Osteocyte (in vitro differentiated cells): ENCODE data around the gene SLX4IP. TPM values are rescaled to one million over a fixed set of nuclear protein-coding genes. Genes with fewer than 3 reads are reported as not detected.

ENCODE experiments used
- DNase-seq: peaks from one replicate; pipeline ENCODE4 v3.0.0; 2021; ENCODE audit warnings: mixed read lengths; ENCODE audit not compliant: unreplicated experiment; ENCODE audit errors: extremely low spot score
- H3K27ac Mint-ChIP-seq: one replicate; pipeline ENCODE4 v1.8.0; 2021; ENCODE audit warnings: mild to moderate bottlenecking, mixed read lengths; ENCODE audit not compliant: unreplicated experiment
- H3K27me3 Mint-ChIP-seq: one replicate; pipeline ENCODE4 v1.8.0; 2021; ENCODE audit warnings: mixed read lengths; ENCODE audit not compliant: unreplicated experiment
- H3K36me3 Mint-ChIP-seq: one replicate; pipeline ENCODE4 v1.8.0; 2021; ENCODE audit warnings: mixed read lengths; ENCODE audit not compliant: unreplicated experiment
- H3K4me1 Mint-ChIP-seq: one replicate; pipeline ENCODE4 v1.8.0; 2021; ENCODE audit warnings: mixed read lengths; ENCODE audit not compliant: unreplicated experiment
- H3K4me3 Mint-ChIP-seq: one replicate; pipeline ENCODE4 v1.8.0; 2021; ENCODE audit warnings: mild to moderate bottlenecking, moderate library complexity, mixed read lengths; ENCODE audit not compliant: unreplicated experiment
- H3K9me3 Mint-ChIP-seq: one replicate; pipeline ENCODE4 v1.8.0; 2021; ENCODE audit warnings: mixed read lengths; ENCODE audit not compliant: unreplicated experiment
- total RNA-seq: library from RNA; stranded (reverse); gene quantifications from 2 replicates; pipeline ENCODE4 v1.2.1, GENCODE V29; 2021
- TF ChIP-seq, protein P1 (sequence below): fragments of 200-600 bp; sonication (generic); IDR thresholded peaks from 2 replicates; pipeline ENCODE4 v1.5.0; 2021; ENCODE audit warnings: antibody characterized with exemption, mild to moderate bottlenecking, moderate library complexity

The SLX4IP gene
- total RNA-seq, 1 donor from 2014 or later = 5.4 TPM

DNA sequence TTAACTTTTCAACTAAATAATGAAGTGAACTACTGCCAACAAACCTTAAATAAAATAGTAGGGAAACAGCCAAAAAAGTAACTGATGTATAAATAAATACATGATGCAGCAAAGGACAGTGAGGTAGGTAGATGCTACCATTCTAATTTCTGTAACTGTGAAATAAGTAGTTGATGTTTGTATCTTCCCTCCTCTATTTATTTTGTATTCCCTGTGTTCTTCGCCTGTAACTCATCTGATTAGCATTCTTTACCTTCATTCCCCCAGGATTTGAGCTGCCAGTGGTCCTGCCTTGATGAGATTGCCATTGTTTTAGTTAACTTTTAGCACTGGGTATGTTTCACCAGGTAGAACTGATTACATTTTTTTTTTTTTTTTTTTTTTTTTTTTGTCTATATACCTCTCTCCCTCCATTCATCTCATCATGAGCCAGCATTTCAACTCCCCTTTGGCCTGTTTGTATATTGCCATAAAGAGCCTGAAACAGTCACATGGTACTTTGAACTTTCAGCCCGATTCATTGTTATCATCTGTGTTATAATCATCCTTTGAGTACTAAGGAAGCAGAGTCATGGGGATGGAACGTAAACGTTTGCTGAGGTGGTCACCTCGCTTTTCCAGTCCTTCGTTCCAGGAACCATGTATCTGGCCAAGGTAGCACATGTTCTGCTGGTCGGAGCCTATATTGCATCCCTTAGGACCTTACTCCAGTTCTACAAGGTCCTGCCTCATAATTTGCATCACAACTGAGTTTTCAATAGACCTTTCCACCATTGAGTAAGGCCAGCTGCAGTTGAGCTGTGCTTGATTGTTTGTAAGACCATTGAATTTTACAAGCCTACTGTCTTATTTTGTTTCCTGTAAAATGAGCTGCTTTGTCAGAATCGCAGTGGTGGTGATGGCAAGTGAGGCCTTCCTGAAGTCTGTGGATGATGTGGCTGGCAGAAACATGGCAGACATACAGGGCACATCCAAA lies 131.1 kb downstream of the SLX4IP start:
- H3K4me3 Mint-ChIP-seq = no peak overlapping the region
- peaks cover 14% of the 10 kb centered on the region for H3K36me3 Mint-ChIP-seq
- H3K9me3 Mint-ChIP-seq = peaks cover 9% of the 10 kb centered on the region
- TF ChIP-seq, protein P1, sequence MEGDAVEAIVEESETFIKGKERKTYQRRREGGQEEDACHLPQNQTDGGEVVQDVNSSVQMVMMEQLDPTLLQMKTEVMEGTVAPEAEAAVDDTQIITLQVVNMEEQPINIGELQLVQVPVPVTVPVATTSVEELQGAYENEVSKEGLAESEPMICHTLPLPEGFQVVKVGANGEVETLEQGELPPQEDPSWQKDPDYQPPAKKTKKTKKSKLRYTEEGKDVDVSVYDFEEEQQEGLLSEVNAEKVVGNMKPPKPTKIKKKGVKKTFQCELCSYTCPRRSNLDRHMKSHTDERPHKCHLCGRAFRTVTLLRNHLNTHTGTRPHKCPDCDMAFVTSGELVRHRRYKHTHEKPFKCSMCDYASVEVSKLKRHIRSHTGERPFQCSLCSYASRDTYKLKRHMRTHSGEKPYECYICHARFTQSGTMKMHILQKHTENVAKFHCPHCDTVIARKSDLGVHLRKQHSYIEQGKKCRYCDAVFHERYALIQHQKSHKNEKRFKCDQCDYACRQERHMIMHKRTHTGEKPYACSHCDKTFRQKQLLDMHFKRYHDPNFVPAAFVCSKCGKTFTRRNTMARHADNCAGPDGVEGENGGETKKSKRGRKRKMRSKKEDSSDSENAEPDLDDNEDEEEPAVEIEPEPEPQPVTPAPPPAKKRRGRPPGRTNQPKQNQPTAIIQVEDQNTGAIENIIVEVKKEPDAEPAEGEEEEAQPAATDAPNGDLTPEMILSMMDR = no peak
- DNase-seq = no peak
- peak overlapping the region; percentile 3 for H3K27ac Mint-ChIP-seq
- no peaks in the 10 kb centered on the region for H3K27me3 Mint-ChIP-seq
- H3K4me1 Mint-ChIP-seq = peaks cover 15% of the 10 kb centered on the region

DNA sequence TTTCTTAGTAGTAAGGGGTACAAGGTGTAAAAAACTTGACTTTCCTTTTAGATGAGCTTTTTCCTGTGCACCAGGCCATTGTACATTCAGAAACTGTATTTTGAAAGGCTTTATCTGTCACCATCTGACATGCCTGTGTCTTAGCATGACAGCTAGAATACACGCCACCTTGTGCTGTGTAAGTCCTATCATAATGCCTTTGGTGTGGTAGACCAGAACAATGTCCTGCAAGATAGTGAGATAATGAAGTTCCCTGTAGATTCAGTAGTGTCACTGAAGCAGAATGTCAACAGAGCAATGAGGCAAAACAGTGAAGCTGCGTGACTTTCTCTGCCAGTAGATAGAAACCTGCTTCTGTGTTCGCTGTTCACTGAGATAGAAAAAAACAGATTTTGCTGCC lies 132.9 kb downstream of the SLX4IP start:
- DNase-seq = no peak
- TF ChIP-seq, protein P1 = no peak
- H3K27me3 Mint-ChIP-seq = no peaks in the 10 kb centered on the region
- no peak overlapping the region for H3K4me3 Mint-ChIP-seq
- peaks cover 9% of the 10 kb centered on the region for H3K9me3 Mint-ChIP-seq
- H3K36me3 Mint-ChIP-seq = peaks cover 14% of the 10 kb centered on the region
- no peak overlapping the region for H3K27ac Mint-ChIP-seq
- H3K4me1 Mint-ChIP-seq = peaks cover 31% of the 10 kb centered on the region

DNA sequence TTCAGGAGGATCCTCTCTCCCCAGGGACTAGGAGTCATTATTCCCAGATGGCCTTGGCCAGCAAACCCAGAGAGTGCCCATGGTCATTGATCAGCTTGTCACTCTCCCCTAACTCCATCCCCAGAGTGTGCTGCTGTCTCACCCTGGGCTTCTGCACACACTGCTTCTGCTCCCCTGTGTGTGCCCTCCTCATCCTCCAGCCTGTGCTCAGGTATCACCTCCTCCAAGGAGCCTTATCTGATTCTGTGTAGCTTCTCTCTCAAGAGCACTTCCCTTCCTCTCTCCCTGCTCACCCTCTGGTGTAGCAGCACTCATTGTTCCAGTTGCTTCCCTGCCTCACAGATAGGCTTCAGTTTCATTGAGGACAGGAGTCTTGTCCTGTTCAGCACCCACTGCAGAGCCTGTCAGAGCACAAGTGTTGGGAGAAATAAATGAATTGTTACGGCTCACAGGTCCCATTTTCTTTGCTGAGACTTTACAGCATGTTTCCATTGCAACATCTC lies 136.3 kb downstream of the SLX4IP start:
- peaks cover 9% of the 10 kb centered on the region for H3K36me3 Mint-ChIP-seq
- no peak overlapping the region for H3K4me3 Mint-ChIP-seq
- peak overlapping the region; percentile 50 for H3K27ac Mint-ChIP-seq

DNA sequence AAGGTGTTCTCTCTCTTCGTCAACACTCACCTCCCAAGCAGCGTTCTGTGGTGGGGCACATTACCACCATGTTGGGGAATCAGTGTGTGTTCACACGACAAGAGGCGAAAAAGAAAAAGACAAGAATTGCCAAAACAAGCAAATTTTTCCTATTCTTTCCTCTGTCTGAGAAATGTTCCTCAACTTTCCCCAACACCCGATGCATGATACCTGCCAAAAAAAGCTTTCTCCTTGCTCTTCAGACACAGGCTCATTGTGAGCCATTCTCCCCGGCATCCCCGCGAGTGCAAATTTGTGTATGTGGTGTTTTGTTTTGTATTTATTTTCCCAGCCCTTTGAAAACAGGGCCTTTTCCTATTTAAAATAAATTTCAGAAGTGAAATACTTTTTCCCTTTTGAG lies 137.7 kb downstream of the SLX4IP start:
- Mint-ChIP-seq H3K27me3 (no peaks in the 10 kb centered on the region), H3K4me3 (no peak overlapping the region), H3K27ac (peak overlapping the region; percentile 94), H3K36me3 (peaks cover 7% of the 10 kb centered on the region), H3K9me3 (no peaks in the 10 kb centered on the region), H3K4me1 (peaks cover 63% of the 10 kb centered on the region)
- DNase-seq = no peak
- TF ChIP-seq, protein P1 = no peak

More for the DNA sequence above, 136.3 kb downstream of the SLX4IP start:
- Mint-ChIP-seq H3K9me3 (no peaks in the 10 kb centered on the region), H3K4me1 (peaks cover 50% of the 10 kb centered on the region), H3K27me3 (no peaks in the 10 kb centered on the region)
- DNase-seq = no peak
- TF ChIP-seq, protein P1 = no peak

DNA sequence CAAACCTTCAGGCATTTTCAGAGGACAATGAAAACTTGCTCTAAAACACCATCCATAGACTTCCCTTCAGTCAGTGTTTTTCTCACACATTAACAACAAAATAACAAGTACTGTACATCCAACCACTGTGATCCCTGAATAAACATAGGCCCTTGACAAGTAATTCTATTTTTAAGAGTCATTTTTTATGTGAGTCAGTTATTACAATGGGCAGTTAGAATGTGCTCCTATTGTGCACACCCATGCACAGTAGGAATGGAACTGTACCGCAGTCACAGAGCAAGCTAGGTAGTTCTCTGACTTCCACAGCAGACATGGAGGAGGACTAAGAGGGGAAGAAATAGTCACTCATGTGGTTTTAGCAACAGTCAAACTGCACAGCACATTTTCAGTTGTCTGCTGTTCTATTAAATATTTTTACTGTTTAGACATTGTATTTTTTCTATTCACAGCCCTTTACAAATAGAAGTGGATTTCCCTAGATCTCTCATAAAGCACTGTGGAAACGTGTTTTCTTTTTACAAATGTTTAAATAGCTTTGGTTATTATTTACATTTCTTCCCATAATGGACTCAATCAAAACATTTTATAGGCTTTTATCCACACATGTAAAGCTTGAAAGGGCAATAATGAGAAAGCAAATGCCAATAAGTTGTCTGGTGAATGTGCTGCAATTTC lies 138.3 kb downstream of the SLX4IP start:
- TF ChIP-seq, protein P1 = no peak
- DNase-seq = no peak
- H3K27ac Mint-ChIP-seq = peak overlapping the region; percentile 94
- no peaks in the 10 kb centered on the region for H3K9me3 Mint-ChIP-seq
- H3K27me3 Mint-ChIP-seq = no peaks in the 10 kb centered on the region
- peaks cover 68% of the 10 kb centered on the region for H3K4me1 Mint-ChIP-seq
- H3K4me3 Mint-ChIP-seq = no peak overlapping the region
- peaks cover 6% of the 10 kb centered on the region for H3K36me3 Mint-ChIP-seq
